ENCODE data around the gene ITFG2.

- TF ChIP-seq, protein P1, sequence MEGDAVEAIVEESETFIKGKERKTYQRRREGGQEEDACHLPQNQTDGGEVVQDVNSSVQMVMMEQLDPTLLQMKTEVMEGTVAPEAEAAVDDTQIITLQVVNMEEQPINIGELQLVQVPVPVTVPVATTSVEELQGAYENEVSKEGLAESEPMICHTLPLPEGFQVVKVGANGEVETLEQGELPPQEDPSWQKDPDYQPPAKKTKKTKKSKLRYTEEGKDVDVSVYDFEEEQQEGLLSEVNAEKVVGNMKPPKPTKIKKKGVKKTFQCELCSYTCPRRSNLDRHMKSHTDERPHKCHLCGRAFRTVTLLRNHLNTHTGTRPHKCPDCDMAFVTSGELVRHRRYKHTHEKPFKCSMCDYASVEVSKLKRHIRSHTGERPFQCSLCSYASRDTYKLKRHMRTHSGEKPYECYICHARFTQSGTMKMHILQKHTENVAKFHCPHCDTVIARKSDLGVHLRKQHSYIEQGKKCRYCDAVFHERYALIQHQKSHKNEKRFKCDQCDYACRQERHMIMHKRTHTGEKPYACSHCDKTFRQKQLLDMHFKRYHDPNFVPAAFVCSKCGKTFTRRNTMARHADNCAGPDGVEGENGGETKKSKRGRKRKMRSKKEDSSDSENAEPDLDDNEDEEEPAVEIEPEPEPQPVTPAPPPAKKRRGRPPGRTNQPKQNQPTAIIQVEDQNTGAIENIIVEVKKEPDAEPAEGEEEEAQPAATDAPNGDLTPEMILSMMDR (IDR thresholded peaks at IDR 0.05): no peak
- no peak for TF ChIP-seq EP300 (IDR thresholded peaks at IDR 0.05)
Observed at GRCh38 chr12:2829275-2829674, 16.8 kb downstream of the ITFG2 start.

Data from ovary (tissue), 3 donors.